Measurements from ENCODE around the gene EHD3.

GRCh38 chr2:31203916-31204315 is 30.0 kb upstream of the EHD3 start:
- no peak for TF ChIP-seq POLR2A (IDR thresholded peaks at IDR 0.05; ENCODE audit: low read length)
- TF ChIP-seq GATA1 (IDR thresholded peaks at IDR 0.05; ENCODE audit: low read depth, low read length), result no peak
